DOHH2 (cell line): ENCODE data around the gene BBS9.

Experiments used
- H3F3A ChIP-seq: fragments of 200-600 bp; sonication (generic), shearing (Covaris generic); 2 replicates; pipeline ENCODE4 v1.6.0; 2016; ENCODE audit warnings: antibody characterized with exemption, mild to moderate bottlenecking; ENCODE audit not compliant: control insufficient read depth, insufficient read depth
- H3K27ac ChIP-seq: fragments of 200-600 bp; sonication (generic); 2 replicates; pipeline ENCODE4 v1.5.1; 2014; ENCODE audit warnings: low read depth, mild to moderate bottlenecking, low read length, moderate library complexity
- H3K27me3 ChIP-seq: fragments of 200-600 bp; sonication (generic); 2 replicates; pipeline ENCODE4 v1.6.1; 2014; ENCODE audit warnings: mild to moderate bottlenecking, low read length, mixed read lengths; ENCODE audit not compliant: control insufficient read depth
- H3K36me3 ChIP-seq: fragments of 200-600 bp; sonication (generic); 2 replicates; pipeline ENCODE4 v1.6.1; 2014; ENCODE audit warnings: mild to moderate bottlenecking, low read length, moderate library complexity, mixed read lengths; ENCODE audit not compliant: control insufficient read depth
- H3K4me1 ChIP-seq: fragments of 200-600 bp; sonication (generic); 2 replicates; pipeline ENCODE4 v1.6.1; 2014; ENCODE audit warnings: mild to moderate bottlenecking, low read length, mixed read lengths; ENCODE audit not compliant: control insufficient read depth
- H3K4me2 ChIP-seq: fragments of 200-600 bp; sonication (generic); 2 replicates; pipeline ENCODE4 v1.6.0; 2014; ENCODE audit warnings: mild to moderate bottlenecking, low read length, moderate library complexity
- H3K4me3 ChIP-seq: fragments of 200-600 bp; sonication (generic); 2 replicates; pipeline ENCODE4 v1.5.1; 2014; ENCODE audit warnings: mild to moderate bottlenecking, low read length, mixed read lengths
- H3K79me2 ChIP-seq: fragments of 200-600 bp; sonication (generic); 2 replicates; pipeline ENCODE4 v1.6.1; 2014; ENCODE audit warnings: mild to moderate bottlenecking, low read length, mixed read lengths; ENCODE audit not compliant: control insufficient read depth
- H3K9me2 ChIP-seq: fragments of 200-600 bp; sonication (generic); replicated peaks from 2 replicates; pipeline ENCODE4 v1.6.1; 2014; ENCODE audit warnings: mild to moderate bottlenecking, low read length, mixed read lengths; ENCODE audit not compliant: control insufficient read depth
- H3K9me3 ChIP-seq: fragments of 200-600 bp; sonication (generic); 2 replicates; pipeline ENCODE4 v1.6.1; 2014; ENCODE audit warnings: antibody characterized with exemption, low read length, mixed read lengths; ENCODE audit not compliant: control insufficient read depth, insufficient read depth
- H4K20me1 ChIP-seq: fragments of 200-600 bp; sonication (generic); 2 replicates; pipeline ENCODE4 v1.6.0; 2014; ENCODE audit warnings: low read depth, mild to moderate bottlenecking, antibody characterized with exemption, low read length, moderate library complexity; ENCODE audit not compliant: control insufficient read depth, insufficient read depth
- EZH2phosphoT487 ChIP-seq: fragments of 200-600 bp; sonication (generic); IDR thresholded peaks from 2 replicates; pipeline ENCODE4 v1.6.1; 2017; ENCODE audit warnings: borderline replicate concordance, mild to moderate bottlenecking, antibody characterized with exemption, low read length, moderate library complexity, mixed read lengths
- TF ChIP-seq, protein P1 (sequence below): fragments of 200-600 bp; sonication (generic); IDR thresholded peaks from one replicate; pipeline ENCODE4 v1.5.1; 2014; ENCODE audit warnings: antibody characterized with exemption, mild to moderate bottlenecking, low read depth, low read length; ENCODE audit not compliant: poor library complexity, severe bottlenecking

The BBS9 gene

DNA sequence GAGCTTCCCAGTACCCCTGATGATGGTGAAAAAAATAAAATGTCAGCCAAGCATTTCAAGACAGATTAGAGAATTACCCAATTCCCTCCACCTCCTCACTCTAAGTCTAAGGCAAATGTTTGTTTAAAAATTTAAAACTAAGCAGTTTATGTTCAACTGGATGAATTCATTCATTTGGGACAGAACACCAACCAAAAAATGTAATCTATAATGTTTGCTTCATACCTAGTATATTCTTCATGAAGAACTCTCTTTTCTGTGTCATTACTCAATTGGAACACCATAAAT is 450.3 kb downstream of the BBS9 start:
- H3F3A ChIP-seq = no peaks in the 10 kb centered on the region
- no peak for TF ChIP-seq EZH2phosphoT487
- TF ChIP-seq, protein P1, sequence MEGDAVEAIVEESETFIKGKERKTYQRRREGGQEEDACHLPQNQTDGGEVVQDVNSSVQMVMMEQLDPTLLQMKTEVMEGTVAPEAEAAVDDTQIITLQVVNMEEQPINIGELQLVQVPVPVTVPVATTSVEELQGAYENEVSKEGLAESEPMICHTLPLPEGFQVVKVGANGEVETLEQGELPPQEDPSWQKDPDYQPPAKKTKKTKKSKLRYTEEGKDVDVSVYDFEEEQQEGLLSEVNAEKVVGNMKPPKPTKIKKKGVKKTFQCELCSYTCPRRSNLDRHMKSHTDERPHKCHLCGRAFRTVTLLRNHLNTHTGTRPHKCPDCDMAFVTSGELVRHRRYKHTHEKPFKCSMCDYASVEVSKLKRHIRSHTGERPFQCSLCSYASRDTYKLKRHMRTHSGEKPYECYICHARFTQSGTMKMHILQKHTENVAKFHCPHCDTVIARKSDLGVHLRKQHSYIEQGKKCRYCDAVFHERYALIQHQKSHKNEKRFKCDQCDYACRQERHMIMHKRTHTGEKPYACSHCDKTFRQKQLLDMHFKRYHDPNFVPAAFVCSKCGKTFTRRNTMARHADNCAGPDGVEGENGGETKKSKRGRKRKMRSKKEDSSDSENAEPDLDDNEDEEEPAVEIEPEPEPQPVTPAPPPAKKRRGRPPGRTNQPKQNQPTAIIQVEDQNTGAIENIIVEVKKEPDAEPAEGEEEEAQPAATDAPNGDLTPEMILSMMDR = no peak

DNA sequence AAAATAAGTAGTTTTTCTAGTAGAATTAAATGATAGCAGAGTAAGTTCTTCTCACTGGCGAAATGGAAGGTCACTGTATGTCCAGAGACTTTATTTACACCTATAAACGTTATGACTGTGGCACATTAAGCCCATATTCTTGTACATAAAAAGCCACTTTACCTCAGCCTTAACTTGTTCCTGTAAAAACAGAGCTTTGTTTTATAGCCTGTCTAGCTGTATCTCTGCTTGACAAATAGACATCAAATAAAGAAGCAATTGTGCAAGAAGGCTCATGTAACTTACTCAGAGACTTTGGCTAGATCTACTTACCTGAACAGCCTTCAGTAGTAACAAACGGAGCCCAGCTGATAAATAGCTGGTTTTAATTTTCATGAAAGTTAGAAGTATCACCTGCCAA is 451.9 kb downstream of the BBS9 start:
- Histone ChIP-seq H3K27ac (no peak overlapping the region), H3K9me3 (no peaks in the 10 kb centered on the region), H3F3A (no peaks in the 10 kb centered on the region), H3K79me2 (no peaks in the 10 kb centered on the region), H3K4me2 (no peak overlapping the region), H3K4me3 (no peak overlapping the region), H4K20me1 (no peaks in the 10 kb centered on the region), H3K9me2 (no peaks in the 10 kb centered on the region), H3K27me3 (no peaks in the 10 kb centered on the region), H3K36me3 (no peaks in the 10 kb centered on the region), H3K4me1 (no peaks in the 10 kb centered on the region)
- no peak for TF ChIP-seq EZH2phosphoT487
- TF ChIP-seq, protein P1 = no peak

More for the DNA sequence above, 450.3 kb downstream of the BBS9 start:
- Histone ChIP-seq H3K79me2 (no peaks in the 10 kb centered on the region), H3K4me2 (no peak overlapping the region), H3K4me3 (no peak overlapping the region), H3K36me3 (no peaks in the 10 kb centered on the region), H3K27me3 (no peaks in the 10 kb centered on the region), H3K9me3 (no peaks in the 10 kb centered on the region), H3K4me1 (no peaks in the 10 kb centered on the region), H3K9me2 (no peaks in the 10 kb centered on the region), H4K20me1 (no peaks in the 10 kb centered on the region), H3K27ac (no peak overlapping the region)

DNA sequence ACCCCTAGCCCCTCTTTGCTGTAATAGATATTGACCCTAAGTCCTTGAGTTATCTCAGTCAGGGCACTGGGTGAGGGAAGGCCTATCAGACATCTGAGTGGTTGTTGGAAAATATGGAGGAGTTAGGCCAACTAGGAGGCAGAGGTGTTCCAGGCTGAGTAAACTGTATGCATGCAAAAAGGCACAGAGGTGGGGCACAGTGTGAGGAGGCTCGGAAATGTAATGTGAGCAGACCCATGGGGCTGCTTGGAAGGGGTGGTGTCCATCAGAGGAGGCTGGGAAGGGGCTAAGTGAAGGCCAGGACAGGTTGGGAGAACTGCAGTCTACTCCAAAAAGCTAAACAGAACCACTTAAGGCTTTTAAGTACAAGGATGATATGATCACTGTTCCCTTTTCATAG is 452.7 kb downstream of the BBS9 start:
- Histone ChIP-seq H3K9me3 (no peaks in the 10 kb centered on the region), H3K27me3 (no peaks in the 10 kb centered on the region), H3K4me2 (no peak overlapping the region), H3K9me2 (no peaks in the 10 kb centered on the region), H3K4me3 (no peak overlapping the region), H4K20me1 (no peaks in the 10 kb centered on the region), H3K4me1 (no peaks in the 10 kb centered on the region), H3K36me3 (no peaks in the 10 kb centered on the region), H3F3A (no peaks in the 10 kb centered on the region), H3K79me2 (no peaks in the 10 kb centered on the region), H3K27ac (no peak overlapping the region)
- TF ChIP-seq EZH2phosphoT487 = no peak
- TF ChIP-seq, protein P1 = no peak

DNA sequence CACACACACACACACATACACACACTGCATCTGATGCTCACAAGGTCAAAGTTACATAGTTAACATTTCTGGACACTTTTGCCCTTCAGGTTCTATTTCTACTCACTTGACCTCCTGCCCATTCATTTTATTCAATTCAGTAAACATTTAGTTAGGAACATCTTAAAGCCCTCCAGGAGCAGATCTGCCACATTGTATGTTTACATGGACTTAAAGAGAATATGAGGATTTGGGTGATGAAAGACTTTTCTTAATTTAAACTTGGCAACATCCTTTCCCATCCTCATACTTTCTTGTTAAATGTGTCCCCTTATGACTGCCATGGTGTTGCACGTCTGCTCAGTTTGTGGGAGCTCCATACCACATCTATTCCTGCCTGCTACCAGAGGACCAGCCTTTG is 453.2 kb downstream of the BBS9 start:
- no peaks in the 10 kb centered on the region for H3K36me3 ChIP-seq
- H4K20me1 ChIP-seq = no peaks in the 10 kb centered on the region
- no peaks in the 10 kb centered on the region for H3K27me3 ChIP-seq
- H3K9me3 ChIP-seq = no peaks in the 10 kb centered on the region
- no peak for TF ChIP-seq EZH2phosphoT487
- TF ChIP-seq, protein P1 = no peak
- H3K4me2 ChIP-seq = no peak overlapping the region
- no peaks in the 10 kb centered on the region for H3K9me2 ChIP-seq
- H3K4me1 ChIP-seq = no peaks in the 10 kb centered on the region
- H3K4me3 ChIP-seq = no peak overlapping the region
- no peak overlapping the region for H3K27ac ChIP-seq
- no peaks in the 10 kb centered on the region for H3F3A ChIP-seq
- no peaks in the 10 kb centered on the region for H3K79me2 ChIP-seq
